Panc1 (cell line): Measurements from ENCODE around the gene EGFL7. TPM values are rescaled to one million over a fixed set of nuclear protein-coding genes. Genes with fewer than 3 reads are reported as not detected.

ENCODE experiments used
- ATAC-seq: fragments of 200-7000 bp; cut with Tn5 transposase; 2 replicates; pipeline ENCODE4 v1.9.1; 2020; ENCODE audit warnings: mild to moderate bottlenecking, moderate library complexity
- BruUV-seq: library from RNA; stranded (reverse); fragments of 400-500 nt; replicated peaks from 2 replicates; lab custom pipeline; 2021; lab: Mats Ljungman, UMichigan
- CTCF ChIA-PET: fragments of 300-600 bp; sonication (Branson Sonifier 250); formaldehyde crosslinking; loops from one replicate; lab custom pipeline; 2022; ENCODE audit warnings: antibody characterized with exemption; lab: Charles Lee
- POLR2A ChIA-PET: fragments of 300-600 bp; sonication (Branson Sonifier 250); formaldehyde crosslinking; loops from one replicate; lab custom pipeline; 2022; ENCODE audit warnings: antibody characterized with exemption; lab: Charles Lee
- DNase-seq: peaks from one replicate; pipeline ENCODE4 v3.0.0-alpha.2; 2010; ENCODE audit warnings: low read depth, low spot score
- H3K27ac ChIP-seq: 2 replicates; pipeline ENCODE4 v1.5.1; 2011; ENCODE audit warnings: mild to moderate bottlenecking, low read length, inconsistent platforms
- H3K27me3 ChIP-seq: fragments of 200-500 bp; sonication (Bioruptor generic); 2 replicates; pipeline ENCODE4 v1.6.0; 2014; ENCODE audit warnings: low read length, inconsistent platforms; ENCODE audit not compliant: control insufficient read depth, insufficient read depth
- H3K36me3 ChIP-seq: fragments of 200-500 bp; sonication (Bioruptor generic); 2 replicates; pipeline ENCODE4 v1.5.1; 2014; ENCODE audit warnings: inconsistent platforms, mild to moderate bottlenecking, low read length, moderate library complexity; ENCODE audit not compliant: control insufficient read depth, insufficient read depth
- H3K4me1 ChIP-seq: 2 replicates; pipeline ENCODE4 v1.5.1; 2011; ENCODE audit warnings: inconsistent platforms, mild to moderate bottlenecking, low read length, moderate library complexity; ENCODE audit not compliant: control insufficient read depth, insufficient read depth
- H3K4me3 ChIP-seq, 2 experiments: 2 replicates each; pipeline ENCODE4 v1.5.1; 2011 to 2012; ENCODE audit warnings: low read depth in 2 of 2, low read length in 2 of 2, mild to moderate bottlenecking in 2 of 2, inconsistent platforms in 1 of 2, moderate library complexity in 1 of 2
- H3K9me3 ChIP-seq: fragments of 200-500 bp; sonication (Bioruptor generic); 2 replicates; pipeline ENCODE4 v1.5.1; 2014; ENCODE audit warnings: low read depth, mild to moderate bottlenecking, inconsistent platforms, low read length, moderate library complexity; ENCODE audit not compliant: control insufficient read depth, insufficient read depth
- CTCF ChIP-seq: fragments of 450-650 bp; IDR thresholded peaks from 2 replicates; pipeline ENCODE4 v1.5.1; 2017; ENCODE audit warnings: mild to moderate bottlenecking
- POLR2AphosphoS5 ChIP-seq: IDR thresholded peaks from 2 replicates; pipeline ENCODE4 v1.6.1; 2012; ENCODE audit warnings: mild to moderate bottlenecking, low read depth, low read length, moderate library complexity
- SIN3A ChIP-seq: IDR thresholded peaks from 2 replicates; pipeline ENCODE4 v1.6.1; 2012; ENCODE audit warnings: low read depth, mild to moderate bottlenecking, low read length, moderate library complexity, borderline replicate concordance; ENCODE audit not compliant: insufficient read depth
- TCF7L2 ChIP-seq: IDR thresholded peaks from 2 replicates; pipeline ENCODE4 v1.6.1; 2011; ENCODE audit warnings: mild to moderate bottlenecking, low read depth, low read length, inconsistent platforms
- in situ Hi-C: cut with HindIII; loops from 2 replicates; pipeline ENCODE4 v1.10.0; 2016; ENCODE audit warnings: low sequenced_read_pairs, low pct_unique_long_range_greater_than_20kb
- intact Hi-C: fragments of 100-400 bp; cut with micrococcal nuclease; formaldehyde crosslinking; loops from one replicate; pipeline ENCODE4 v1.10.0; 2022; ENCODE audit not compliant: unreplicated experiment
- total RNA-seq: library from RNA; stranded (reverse); gene quantifications from one replicate; pipeline ENCODE4 v1.2.1, GENCODE V29; 2021; ENCODE audit not compliant: unreplicated experiment
- TF ChIP-seq, protein P1 (sequence below), 2 experiments: IDR thresholded peaks; 2 replicates each; pipeline ENCODE4 v1.6.1; 2011 to 2012; ENCODE audit warnings: low read depth in 2 of 2, control low read depth in 1 of 2, low read length in 1 of 2, mild to moderate bottlenecking in 1 of 2, moderate library complexity in 1 of 2; ENCODE audit not compliant: insufficient read depth in 1 of 2

Gene EGFL7
- total RNA-seq, 1 experiment from 2014 or later, result 42.3 TPM

DNA sequence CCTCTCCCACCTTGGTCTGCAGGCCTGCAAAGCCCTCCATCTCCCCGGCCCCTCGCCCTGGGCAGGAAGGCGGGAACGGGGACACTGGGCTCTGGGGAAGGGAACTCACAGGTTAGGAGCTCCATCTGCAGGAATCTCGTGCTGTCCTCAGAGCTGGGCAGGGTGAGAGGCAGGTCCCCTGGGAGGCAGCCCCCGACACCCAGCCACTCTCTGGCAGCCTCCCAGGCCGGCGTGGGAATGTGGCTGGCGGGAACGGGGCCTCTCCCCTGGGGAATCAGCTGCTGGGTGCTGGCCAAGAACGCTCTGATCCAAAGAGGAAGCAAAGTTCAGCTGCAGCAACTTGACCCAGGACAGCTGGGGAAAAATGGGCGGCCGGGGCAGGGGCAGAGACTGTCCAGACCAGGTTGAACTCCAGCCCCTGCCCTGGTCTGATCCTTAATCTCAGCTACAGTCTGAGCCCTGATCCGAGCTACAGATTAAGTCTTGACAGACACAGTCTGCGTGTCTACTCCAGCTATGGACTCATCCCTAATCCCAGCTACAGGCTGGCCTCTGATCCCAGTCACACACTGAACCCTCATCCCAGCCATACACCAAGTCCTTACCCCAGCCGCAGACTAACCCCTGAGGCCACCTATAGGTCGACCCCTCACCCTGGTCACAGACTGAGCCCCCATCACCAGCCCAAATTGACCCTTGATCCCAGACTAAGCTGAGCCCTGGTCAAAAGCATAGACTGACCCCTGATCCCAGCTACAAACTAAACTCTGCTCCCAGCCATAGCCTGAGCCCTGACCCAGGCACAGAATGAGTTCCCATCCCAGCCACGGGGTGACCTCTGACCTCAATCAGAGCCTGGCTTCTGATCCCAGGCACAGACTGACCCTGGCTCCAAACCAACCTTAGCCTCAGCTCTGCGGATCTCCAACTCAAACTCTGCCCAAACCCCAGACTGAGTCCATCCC lies 37.3 kb upstream of the EGFL7 start:
- Histone ChIP-seq H3K4me3 (no peak overlapping the region), H3K27ac (no peak overlapping the region; the same call in 1 of the 2 replicates), H3K36me3 (no peaks in the 10 kb centered on the region), H3K27me3 (no peaks in the 10 kb centered on the region), H3K9me3 (no peaks in the 10 kb centered on the region), H3K4me1 (peaks cover 16% of the 10 kb centered on the region)
- ATAC-seq (peak; percentile 71), DNase-seq (no peak)
- ChIA-PET POLR2A (no interaction called here), CTCF (interaction anchor here (0.6 to 3.4 kb wide), 5 partner anchors 10 to 141 kb away, joined by 3 to 18 read pairs (median 5); no protein-coding TSS in a partner anchor)
- in situ Hi-C loops, result no loop called here
- BruUV-seq, result no TSS peak
- no peak for TF ChIP-seq TCF7L2
- peak; percentile 75 for TF ChIP-seq CTCF
- intact Hi-C loops, result no loop called here

DNA sequence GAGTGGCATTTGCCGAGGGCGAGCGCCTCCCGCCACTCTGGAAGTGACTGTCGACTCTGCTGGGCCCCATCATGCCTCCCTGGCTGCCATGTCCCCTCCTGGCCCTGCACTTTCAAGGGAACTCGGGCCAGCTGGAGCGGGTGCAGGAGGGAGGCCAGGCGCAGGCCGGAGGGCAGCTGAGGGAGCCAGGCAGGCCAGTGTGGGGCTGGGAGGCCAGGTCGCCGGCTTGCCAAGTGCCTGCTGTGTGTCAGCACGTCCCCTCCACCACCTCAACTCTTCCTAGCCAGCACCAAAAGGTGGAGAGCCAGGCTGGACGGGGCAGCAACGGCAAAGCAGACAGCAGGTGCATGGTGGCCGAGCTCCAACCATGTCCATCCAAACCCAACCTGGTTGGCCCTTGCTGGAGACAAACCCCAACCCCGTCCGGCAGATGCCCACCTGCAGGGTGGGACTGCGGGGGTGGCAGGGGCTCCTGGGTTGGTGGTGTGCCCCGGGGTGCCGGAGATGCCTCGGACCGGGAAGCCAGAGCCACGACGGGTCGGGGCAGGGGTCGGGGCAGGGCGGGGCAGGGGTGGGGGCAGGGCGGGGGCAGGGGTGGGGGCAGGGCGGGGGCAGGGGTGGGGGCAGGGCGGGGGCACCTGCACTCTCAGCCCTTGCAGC lies 36.5 kb upstream of the EGFL7 start:
- Histone ChIP-seq H3K4me1 (peaks cover 16% of the 10 kb centered on the region), H3K36me3 (no peaks in the 10 kb centered on the region), H3K9me3 (no peaks in the 10 kb centered on the region), H3K27me3 (no peaks in the 10 kb centered on the region), H3K4me3 (no peak overlapping the region), H3K27ac (no peak overlapping the region)
- TF ChIP-seq POLR2AphosphoS5, result no peak
- TF ChIP-seq TCF7L2, result no peak
- TF ChIP-seq, protein P1, sequence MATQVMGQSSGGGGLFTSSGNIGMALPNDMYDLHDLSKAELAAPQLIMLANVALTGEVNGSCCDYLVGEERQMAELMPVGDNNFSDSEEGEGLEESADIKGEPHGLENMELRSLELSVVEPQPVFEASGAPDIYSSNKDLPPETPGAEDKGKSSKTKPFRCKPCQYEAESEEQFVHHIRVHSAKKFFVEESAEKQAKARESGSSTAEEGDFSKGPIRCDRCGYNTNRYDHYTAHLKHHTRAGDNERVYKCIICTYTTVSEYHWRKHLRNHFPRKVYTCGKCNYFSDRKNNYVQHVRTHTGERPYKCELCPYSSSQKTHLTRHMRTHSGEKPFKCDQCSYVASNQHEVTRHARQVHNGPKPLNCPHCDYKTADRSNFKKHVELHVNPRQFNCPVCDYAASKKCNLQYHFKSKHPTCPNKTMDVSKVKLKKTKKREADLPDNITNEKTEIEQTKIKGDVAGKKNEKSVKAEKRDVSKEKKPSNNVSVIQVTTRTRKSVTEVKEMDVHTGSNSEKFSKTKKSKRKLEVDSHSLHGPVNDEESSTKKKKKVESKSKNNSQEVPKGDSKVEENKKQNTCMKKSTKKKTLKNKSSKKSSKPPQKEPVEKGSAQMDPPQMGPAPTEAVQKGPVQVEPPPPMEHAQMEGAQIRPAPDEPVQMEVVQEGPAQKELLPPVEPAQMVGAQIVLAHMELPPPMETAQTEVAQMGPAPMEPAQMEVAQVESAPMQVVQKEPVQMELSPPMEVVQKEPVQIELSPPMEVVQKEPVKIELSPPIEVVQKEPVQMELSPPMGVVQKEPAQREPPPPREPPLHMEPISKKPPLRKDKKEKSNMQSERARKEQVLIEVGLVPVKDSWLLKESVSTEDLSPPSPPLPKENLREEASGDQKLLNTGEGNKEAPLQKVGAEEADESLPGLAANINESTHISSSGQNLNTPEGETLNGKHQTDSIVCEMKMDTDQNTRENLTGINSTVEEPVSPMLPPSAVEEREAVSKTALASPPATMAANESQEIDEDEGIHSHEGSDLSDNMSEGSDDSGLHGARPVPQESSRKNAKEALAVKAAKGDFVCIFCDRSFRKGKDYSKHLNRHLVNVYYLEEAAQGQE (IDR thresholded peaks at IDR 0.05; ENCODE audit: insufficient read depth in 1 of 2, low read depth in 2 of 2, low read length in 1 of 2), result no peak
- no peak for TF ChIP-seq SIN3A
- TF ChIP-seq CTCF, result no peak
- CTCF ChIA-PET, result interaction anchor here (0.5 to 3.4 kb wide), 5 partner anchors 12 to 142 kb away, joined by 3 to 18 read pairs (median 5); no protein-coding TSS in a partner anchor
- POLR2A ChIA-PET, result interaction anchor here (0.7 kb wide), 1 partner anchor 46 kb away, joined by 3 read pairs; no protein-coding TSS in a partner anchor
- ATAC-seq (no peak), DNase-seq (no peak)
- BruUV-seq, result no TSS peak
- in situ Hi-C loops, result no loop called here
- intact Hi-C loops, result no loop called here
